ENCODE data around the gene SLC35B2. TPM values are rescaled to one million over a fixed set of nuclear protein-coding genes. Genes with fewer than 3 reads are reported as not detected.

The SLC35B2 gene
- total RNA-seq, 1 experiment from 2014 or later, result 44.6 TPM

- ChIA-PET POLR2A (interaction anchor here (0.5 kb wide), 1 partner anchor 12 kb away, joined by 3 read pairs; no protein-coding TSS in a partner anchor), CTCF (no interaction called here)
- intact Hi-C loops (cut with micrococcal nuclease; ENCODE audit: unreplicated experiment), result no loop called here
- Histone ChIP-seq H3K4me1 (no peaks in the 10 kb centered on the region), H3K9me3 (no peaks in the 10 kb centered on the region), H3K27me3 (replicated peaks; ENCODE audit: control insufficient read depth, insufficient read depth, low read length) (0 out of 2 replicates have a peak, but pooled peaks cover 1% of the 10 kb centered on the region), H3K4me3 (ENCODE audit: low read depth, low read length) (no peak overlapping the region), H3K36me3 (ENCODE audit: control insufficient read depth, insufficient read depth, low read length) (no peaks in the 10 kb centered on the region)
- no peak for DNase-seq
- BruUV-seq (replicated peaks), result no TSS peak
- H3K27me3 Mint-ChIP-seq (ENCODE audit: insufficient read depth, unreplicated experiment), result peaks cover 40% of the 10 kb centered on the region
- no peaks in the 10 kb centered on the region for H3K36me3 Mint-ChIP-seq (ENCODE audit: insufficient read depth, unreplicated experiment)
- H3K9me3 Mint-ChIP-seq (ENCODE audit: unreplicated experiment), result no peaks in the 10 kb centered on the region
- no peak overlapping the region for H3K27ac Mint-ChIP-seq (ENCODE audit: unreplicated experiment)
- TF ChIP-seq, protein P1, sequence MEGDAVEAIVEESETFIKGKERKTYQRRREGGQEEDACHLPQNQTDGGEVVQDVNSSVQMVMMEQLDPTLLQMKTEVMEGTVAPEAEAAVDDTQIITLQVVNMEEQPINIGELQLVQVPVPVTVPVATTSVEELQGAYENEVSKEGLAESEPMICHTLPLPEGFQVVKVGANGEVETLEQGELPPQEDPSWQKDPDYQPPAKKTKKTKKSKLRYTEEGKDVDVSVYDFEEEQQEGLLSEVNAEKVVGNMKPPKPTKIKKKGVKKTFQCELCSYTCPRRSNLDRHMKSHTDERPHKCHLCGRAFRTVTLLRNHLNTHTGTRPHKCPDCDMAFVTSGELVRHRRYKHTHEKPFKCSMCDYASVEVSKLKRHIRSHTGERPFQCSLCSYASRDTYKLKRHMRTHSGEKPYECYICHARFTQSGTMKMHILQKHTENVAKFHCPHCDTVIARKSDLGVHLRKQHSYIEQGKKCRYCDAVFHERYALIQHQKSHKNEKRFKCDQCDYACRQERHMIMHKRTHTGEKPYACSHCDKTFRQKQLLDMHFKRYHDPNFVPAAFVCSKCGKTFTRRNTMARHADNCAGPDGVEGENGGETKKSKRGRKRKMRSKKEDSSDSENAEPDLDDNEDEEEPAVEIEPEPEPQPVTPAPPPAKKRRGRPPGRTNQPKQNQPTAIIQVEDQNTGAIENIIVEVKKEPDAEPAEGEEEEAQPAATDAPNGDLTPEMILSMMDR (IDR thresholded peaks at IDR 0.05; ENCODE audit: insufficient read depth in 1 of 2, low read depth in 1 of 2, low read length in 1 of 2, severe bottlenecking in 1 of 2, unreplicated experiment in 1 of 2), result no peak
- no peaks in the 10 kb centered on the region for H3K4me1 Mint-ChIP-seq (ENCODE audit: low read depth, unreplicated experiment)
- H3K4me3 Mint-ChIP-seq (ENCODE audit: unreplicated experiment), result no peak overlapping the region
Observed at GRCh38 chr6:44284867-44285266, 27.5 kb upstream of the SLC35B2 start.

- TF ChIP-seq, protein P1 (IDR thresholded peaks at IDR 0.05; ENCODE audit: insufficient read depth in 1 of 2, low read depth in 1 of 2, low read length in 1 of 2, severe bottlenecking in 1 of 2, unreplicated experiment in 1 of 2), result no peak
- ChIA-PET CTCF (interaction anchor here (0.8 kb wide), 1 partner anchor 29 kb away, joined by 4 read pairs; the partner anchor contains the start of gene AARS2), POLR2A (no interaction called here)
- Histone ChIP-seq H3K4me3 (ENCODE audit: low read depth, low read length) (no peak overlapping the region), H3K9me3 (no peaks in the 10 kb centered on the region), H3K27me3 (replicated peaks; ENCODE audit: control insufficient read depth, insufficient read depth, low read length) (0 out of 2 replicates have a peak, but pooled peaks cover 1% of the 10 kb centered on the region), H3K36me3 (ENCODE audit: control insufficient read depth, insufficient read depth, low read length) (no peaks in the 10 kb centered on the region), H3K4me1 (no peaks in the 10 kb centered on the region)
- Mint-ChIP-seq H3K4me3 (ENCODE audit: unreplicated experiment) (no peak overlapping the region), H3K36me3 (ENCODE audit: insufficient read depth, unreplicated experiment) (no peaks in the 10 kb centered on the region), H3K27me3 (ENCODE audit: insufficient read depth, unreplicated experiment) (peaks cover 38% of the 10 kb centered on the region), H3K27ac (ENCODE audit: unreplicated experiment) (no peak overlapping the region), H3K4me1 (ENCODE audit: low read depth, unreplicated experiment) (no peaks in the 10 kb centered on the region), H3K9me3 (ENCODE audit: unreplicated experiment) (no peaks in the 10 kb centered on the region)
- no TSS peak for BruUV-seq (replicated peaks)
- no peak for DNase-seq
- intact Hi-C loops (cut with micrococcal nuclease; ENCODE audit: unreplicated experiment), result no loop called here
Observed at GRCh38 chr6:44284121-44284520, 26.8 kb upstream of the SLC35B2 start.

- no TSS peak for BruUV-seq (replicated peaks)
- Histone ChIP-seq H3K27me3 (replicated peaks; ENCODE audit: control insufficient read depth, insufficient read depth, low read length) (0 out of 2 replicates have a peak, but pooled peaks cover 1% of the 10 kb centered on the region), H3K4me3 (ENCODE audit: low read depth, low read length) (no peak overlapping the region), H3K4me1 (no peaks in the 10 kb centered on the region), H3K9me3 (no peaks in the 10 kb centered on the region), H3K36me3 (ENCODE audit: control insufficient read depth, insufficient read depth, low read length) (no peaks in the 10 kb centered on the region)
- Mint-ChIP-seq H3K9me3 (ENCODE audit: unreplicated experiment) (no peaks in the 10 kb centered on the region), H3K4me3 (ENCODE audit: unreplicated experiment) (no peak overlapping the region), H3K27ac (ENCODE audit: unreplicated experiment) (no peak overlapping the region), H3K4me1 (ENCODE audit: low read depth, unreplicated experiment) (no peaks in the 10 kb centered on the region), H3K27me3 (ENCODE audit: insufficient read depth, unreplicated experiment) (peaks cover 32% of the 10 kb centered on the region), H3K36me3 (ENCODE audit: insufficient read depth, unreplicated experiment) (no peaks in the 10 kb centered on the region)
- TF ChIP-seq, protein P1 (IDR thresholded peaks at IDR 0.05; ENCODE audit: insufficient read depth in 1 of 2, low read depth in 1 of 2, low read length in 1 of 2, severe bottlenecking in 1 of 2, unreplicated experiment in 1 of 2), result no peak
- intact Hi-C loops (cut with micrococcal nuclease; ENCODE audit: unreplicated experiment), result no loop called here
- ChIA-PET CTCF (no interaction called here), POLR2A (no interaction called here)
- DNase-seq, result no peak
Observed at GRCh38 chr6:44278774-44279697, 21.7 kb upstream of the SLC35B2 start.
